Fibroblast of villous mesenchyme (primary cell): ENCODE measurements around the gene GBA3. TPM values are rescaled to one million over a fixed set of nuclear protein-coding genes. Genes with fewer than 3 reads are reported as not detected.

Experiments used
- DNase-seq: peaks from one replicate; pipeline ENCODE4 v3.0.0-alpha.2; 2010; ENCODE audit warnings: low read depth
- H3K4me3 ChIP-seq: 2 replicates; pipeline ENCODE4 v1.5.1; 2011; ENCODE audit warnings: low read depth, mild to moderate bottlenecking, low read length
- CTCF ChIP-seq: IDR thresholded peaks from 2 replicates; pipeline ENCODE4 v1.5.1; 2012; ENCODE audit warnings: low read depth, mild to moderate bottlenecking, low read length; ENCODE audit not compliant: insufficient read depth
- total RNA-seq: library from RNA; depleted of rRNA; stranded (reverse); fragments of >200 nt; gene quantifications from 2 replicates; pipeline ENCODE4 v1.2.3, GENCODE V29; 2012

The GBA3 gene
- total RNA-seq, 1 donor = not detected

- H3K4me3 ChIP-seq = no peak overlapping the region
- no peak for DNase-seq
- TF ChIP-seq CTCF = no peak
These were observed 131.4 kb downstream of the GBA3 start for GRCh38 chr4:22824091-22824490.

- no peak for TF ChIP-seq CTCF
These were observed 149.8 kb downstream of the GBA3 start for GRCh38 chr4:22842360-22843018.

DNA sequence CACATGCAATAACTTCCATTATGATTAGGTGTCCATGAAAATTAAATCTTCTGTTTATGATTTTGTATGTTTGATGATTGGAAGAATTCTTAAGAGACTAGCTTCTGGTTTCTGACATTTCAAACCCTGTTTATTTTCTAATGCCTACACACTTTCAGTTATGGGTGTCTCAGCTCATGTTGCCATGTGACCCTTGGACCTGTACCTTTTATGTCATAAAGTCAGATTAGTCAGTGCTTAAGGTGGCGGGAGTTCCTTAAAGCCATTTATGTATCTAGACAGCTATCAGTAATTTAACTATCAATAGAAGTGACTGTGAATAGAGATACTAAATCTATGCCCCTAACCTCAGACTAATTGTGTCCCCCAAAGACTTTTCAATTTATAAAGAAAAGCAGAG lies 155.6 kb downstream of the GBA3 start:
- TF ChIP-seq CTCF = no peak
- no peak for DNase-seq
- no peak overlapping the region for H3K4me3 ChIP-seq

More at GRCh38 chr4:22842360-22843018, 149.8 kb downstream of the GBA3 start:
- DNase-seq = no peak
- H3K4me3 ChIP-seq = no peak overlapping the region

- no peak overlapping the region for H3K4me3 ChIP-seq
- no peak for DNase-seq
- TF ChIP-seq CTCF = no peak
These were observed 157.3 kb downstream of the GBA3 start for GRCh38 chr4:22850055-22850454.

DNA sequence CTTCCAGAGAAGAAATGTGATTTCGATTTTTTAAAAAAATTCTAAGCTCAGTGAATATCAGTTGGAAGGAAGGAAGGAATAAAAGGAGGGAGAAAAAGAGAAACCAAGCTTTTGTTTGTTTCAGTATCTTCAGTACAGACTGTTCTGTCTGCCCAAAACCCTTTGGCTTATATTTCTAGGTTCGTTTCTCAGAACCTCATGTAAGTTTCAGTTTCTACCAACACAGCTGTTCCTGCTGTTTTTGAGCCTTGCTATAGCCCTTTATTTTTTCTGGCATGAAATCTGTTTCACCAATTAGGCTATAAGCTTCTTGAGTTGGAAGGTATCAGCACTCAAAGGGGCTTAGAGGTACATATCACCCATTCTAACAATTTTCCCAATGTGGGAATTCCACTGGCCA lies 157.9 kb downstream of the GBA3 start:
- no peak for DNase-seq
- no peak overlapping the region for H3K4me3 ChIP-seq
- TF ChIP-seq CTCF = no peak

GRCh38 chr4:22857411-22857810 lies 164.7 kb downstream of the GBA3 start:
- TF ChIP-seq CTCF = no peak
- no peak overlapping the region for H3K4me3 ChIP-seq
- no peak for DNase-seq

- TF ChIP-seq CTCF = no peak
- no peak for DNase-seq
- no peak overlapping the region for H3K4me3 ChIP-seq
These were observed 166.6 kb downstream of the GBA3 start for GRCh38 chr4:22859318-22859717.
